HG03565 (cell line): ENCODE measurements around the gene BLM.
"Not testable (repeated sequence)": the region's sequence is repeated elsewhere in the genome, so short reads cannot be mapped to it uniquely, and the experiment has no call there.

Experiments used
- ATAC-seq: cut with Tn5 transposase; IDR thresholded peaks from one replicate; pipeline ENCODE4 v1.9.1; 2021; ENCODE audit warnings: mild to moderate bottlenecking, moderate library complexity; ENCODE audit not compliant: unreplicated experiment

Gene BLM

DNA sequence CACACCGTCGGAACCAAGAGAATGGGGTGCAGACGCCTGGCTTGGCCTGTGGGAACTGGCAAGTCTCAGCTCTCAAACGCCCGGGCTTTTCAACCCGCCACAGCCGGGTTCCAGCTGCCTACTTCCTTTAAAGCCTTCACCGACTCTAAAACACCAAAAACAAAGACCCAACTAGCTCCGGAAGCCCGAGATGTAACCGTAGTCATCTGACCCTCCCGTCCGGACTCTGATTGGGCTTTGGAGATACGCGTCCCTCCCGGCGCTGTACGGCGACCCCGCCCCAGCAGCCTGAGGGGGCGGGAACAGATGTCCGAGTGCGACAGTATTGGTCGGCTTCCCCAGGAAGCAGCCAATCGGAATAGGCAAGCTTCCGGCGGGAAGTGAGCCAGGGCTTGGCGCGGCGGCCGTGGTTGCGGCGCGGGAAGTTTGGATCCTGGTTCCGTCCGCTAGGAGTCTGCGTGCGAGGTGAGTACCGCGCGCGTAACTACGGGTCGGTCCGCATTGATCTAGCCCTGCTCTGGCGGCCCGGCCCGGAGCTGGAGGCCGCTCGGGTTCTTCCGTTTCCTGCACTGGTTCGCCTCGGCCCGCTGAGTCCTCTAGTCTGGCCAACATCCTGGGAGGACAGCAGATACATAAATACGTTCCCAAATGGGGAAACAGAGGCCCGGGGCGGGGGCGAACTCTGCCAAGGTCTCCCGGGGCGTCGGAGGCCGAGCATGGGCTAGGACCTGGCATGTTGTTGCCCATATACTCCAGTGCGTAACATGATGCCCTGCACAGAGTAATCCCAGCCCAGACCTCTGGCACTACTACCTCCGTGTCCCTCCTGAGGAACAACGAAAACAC, at the start of gene BLM:
Gene BLM (plus strand): TSS at position 371 of the 846 bp plus-strand sequence. CDS start 30,047 bp downstream, outside the sequence.
- ATAC-seq: peak; percentile 98

DNA sequence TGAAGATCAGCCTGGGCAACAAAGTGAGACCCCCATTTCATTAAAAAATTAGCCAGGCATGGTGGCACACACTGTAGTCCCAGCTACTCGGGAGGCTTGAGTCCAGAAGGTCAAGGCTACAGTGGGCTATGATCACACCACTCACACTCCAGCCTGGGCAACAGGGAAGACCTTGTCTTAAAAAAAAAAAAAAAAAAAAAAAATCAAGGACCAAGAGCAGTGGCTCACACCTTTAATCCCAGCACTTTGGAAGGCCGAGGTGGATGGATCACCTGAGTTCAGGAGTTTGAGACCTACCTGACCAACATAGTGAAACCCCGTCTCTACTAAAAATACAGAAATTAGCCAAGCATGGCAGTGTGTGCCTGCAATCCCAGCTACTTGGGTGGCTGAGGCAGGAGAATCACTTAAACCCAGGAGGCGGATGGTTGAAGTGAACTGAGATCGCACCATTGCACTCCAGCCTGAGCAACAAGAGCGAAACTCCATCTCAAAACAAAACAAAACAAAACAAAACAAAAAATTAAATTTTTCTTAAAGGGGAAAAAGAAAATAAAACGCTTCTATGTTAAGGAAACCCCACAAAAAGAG, 49.3 kb upstream of the BLM start:
- not testable (repeated sequence) for ATAC-seq

DNA sequence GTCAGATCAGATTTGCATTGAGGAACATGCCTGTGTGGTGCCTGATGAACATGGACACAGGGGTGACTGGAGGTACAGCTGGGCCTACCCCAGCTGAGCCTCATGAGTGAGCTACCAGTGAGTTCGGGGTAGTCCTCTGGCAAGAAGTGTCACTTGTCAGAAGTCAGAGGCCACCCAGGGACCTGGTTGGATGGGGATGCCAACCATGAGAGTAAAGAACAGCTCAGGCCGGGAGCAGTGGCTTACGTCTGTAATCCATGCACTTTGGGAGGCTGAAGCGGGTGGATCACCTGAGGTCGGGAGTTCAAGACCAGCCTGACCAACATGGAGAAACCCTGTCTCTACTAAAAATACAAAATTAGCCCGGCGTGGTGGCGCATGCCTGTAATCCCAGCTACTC, 46.5 kb upstream of the BLM start:
- not testable (repeated sequence) for ATAC-seq

DNA sequence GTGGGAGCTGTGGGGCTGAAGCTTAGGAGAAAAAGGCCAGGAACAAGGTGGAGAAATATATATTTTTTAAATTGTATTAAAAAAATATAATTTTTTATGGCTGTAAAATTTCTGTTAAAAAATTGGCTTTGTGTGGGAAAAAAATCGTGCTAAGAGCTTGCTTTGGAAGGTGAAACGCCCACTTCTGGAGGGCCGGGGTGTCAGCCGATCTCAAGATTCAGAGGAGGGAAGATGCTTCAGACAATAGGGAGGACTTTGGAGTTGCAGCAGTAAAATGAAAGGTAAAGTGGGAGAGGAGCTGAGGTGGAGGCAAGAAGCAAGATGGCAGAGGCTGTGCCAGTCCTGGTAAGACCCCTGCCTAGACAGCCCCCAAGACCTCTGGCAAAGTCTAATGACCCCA, 45.9 kb upstream of the BLM start:
- no peak for ATAC-seq

DNA sequence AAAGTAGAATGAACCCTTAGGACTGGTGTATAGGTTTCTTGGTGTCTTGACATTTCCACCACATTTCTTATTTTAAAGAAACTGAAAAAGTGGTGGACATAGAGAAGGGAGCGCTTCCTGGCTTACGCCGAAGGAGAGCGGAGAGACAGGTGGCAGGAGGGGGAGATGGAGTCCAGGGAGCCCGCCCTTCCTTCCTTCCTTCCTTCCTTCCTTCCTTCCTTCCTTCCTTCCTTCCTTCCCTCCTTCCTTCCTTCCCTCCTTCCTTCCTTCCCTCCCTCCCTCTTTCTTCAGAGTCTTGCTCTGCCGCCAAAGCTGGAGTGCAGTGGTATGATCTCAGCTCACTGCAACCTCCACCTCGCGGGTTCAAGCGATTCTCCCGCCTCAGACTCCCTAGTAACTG, 43.8 kb upstream of the BLM start:
- ATAC-seq: not testable (repeated sequence)

DNA sequence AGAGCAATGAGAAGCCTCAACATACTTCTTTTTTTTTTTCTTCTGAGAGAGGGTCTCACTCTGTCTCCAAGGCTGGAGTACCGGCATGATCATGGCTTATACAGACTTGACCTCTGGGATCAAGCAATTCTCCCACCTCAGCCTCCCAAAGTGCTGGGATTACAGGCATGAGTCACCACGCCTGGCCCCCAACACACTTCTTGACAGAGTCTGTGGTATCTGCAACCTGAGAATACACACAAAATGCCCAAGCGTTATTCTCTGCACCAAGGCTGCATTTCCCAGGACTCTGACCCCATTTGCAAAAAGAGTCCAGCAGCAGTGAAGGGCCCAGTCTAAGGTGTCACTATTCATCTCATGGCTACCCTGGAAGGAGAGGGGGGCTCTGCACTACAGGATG, 42.7 kb upstream of the BLM start:
- ATAC-seq: no peak

DNA sequence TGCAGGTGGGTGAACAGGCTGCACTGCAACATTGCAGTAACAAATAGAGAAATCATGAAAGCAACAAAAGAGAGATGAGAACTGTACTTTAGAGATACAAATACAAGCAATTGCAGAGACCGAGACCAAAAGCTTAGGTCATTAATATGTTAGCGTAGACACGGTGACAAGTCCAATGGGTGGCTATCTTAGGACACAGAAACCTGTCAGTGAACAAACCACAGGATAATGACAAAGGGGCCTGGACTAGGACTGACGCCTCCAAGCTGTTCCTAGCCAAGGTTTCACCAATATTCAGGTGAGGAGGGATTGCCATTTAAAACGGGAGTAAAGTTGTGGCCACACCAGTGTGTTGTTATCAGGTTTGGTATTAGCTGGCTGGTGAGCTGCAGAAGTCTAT, 41.7 kb upstream of the BLM start:
- no peak for ATAC-seq

DNA sequence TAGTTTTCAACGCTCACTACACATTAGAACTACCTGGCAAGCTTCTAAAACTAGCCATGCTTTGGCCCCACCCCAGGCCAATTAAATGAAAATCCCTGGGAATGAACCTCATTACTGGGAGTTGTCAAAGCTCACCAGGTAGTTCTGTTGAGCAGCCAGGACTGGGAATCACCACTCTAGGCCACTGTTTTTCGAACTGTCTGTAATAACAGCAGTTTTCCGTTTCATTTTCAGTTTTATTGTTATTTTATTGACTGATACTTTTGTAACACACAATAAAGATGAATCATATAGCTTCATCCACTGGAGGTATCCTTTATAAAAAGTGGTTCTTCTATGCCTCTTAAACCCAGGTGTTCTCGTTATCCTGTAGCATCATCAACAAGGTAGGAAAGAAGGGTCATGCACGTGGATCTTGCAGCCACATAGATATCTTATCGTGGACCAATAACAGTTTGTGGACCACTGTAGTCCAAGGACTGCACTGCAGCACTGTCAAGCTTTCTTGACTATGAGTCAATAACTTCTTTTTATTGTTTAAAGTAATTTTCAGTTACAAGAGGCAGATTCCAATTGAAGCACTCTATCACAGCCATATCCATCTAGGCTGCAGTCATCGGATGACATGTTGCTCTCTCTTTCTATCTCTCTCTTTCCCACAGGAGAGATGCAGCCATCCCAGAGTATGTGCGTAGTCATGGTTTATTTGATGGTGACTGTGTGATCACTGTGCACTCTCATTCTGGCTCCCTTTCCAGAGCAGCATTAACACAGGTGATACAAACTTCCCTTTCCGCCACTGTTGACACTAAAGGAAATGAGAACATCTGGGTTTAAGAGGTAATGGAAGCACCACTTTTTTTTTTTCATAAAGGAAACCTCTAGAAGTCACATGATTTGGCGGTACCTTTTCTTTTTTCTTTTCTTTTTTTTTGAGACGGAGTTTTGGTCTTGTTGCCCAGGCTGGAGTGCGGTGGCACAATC, 39.0 kb upstream of the BLM start:
- ATAC-seq: no peak

DNA sequence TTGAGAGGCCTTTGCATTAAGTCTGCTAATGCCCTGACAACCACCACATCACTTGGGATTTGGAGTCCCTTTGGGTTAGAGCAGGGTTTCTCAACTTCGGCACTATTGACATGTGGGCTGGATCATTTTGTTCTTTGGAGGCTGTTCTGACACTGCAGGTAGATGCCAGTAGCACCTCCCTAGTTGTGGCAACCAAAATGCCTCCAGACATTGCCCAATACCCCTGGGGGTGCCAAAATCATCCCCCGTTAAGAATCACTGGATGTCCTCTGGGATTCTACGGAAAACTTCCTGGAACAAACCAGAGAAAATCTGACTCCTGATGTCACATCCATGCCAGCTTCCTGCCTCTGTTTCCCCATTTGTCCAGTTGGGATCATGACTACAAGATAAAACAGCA, 37.2 kb upstream of the BLM start:
- no peak for ATAC-seq

DNA sequence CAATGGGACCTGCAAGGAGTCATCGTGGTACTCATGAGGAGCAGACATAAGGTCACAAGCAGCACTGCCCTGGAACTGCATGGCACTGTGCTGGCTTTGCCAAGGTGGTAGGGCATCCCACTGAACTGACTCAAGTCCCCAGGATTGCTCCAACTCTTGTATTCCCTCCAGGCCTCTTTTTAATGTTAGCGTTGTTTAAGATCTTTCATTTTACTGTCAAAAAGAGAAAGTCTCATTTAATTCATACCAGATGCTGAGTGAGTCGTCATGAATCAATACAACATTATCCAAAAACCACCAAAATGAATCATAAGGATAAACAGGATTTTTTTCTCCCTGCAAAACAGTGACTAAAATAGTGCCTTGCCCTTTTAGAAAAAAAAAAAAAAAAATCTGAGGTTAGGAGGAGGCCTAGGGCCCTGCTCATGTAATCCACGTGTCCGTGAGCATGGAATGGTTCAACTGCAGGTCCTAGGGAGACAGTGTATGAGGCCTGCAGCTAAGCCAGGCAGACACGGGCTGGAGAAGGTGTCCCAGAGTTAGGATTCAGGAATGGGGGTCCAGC, 36.7 kb upstream of the BLM start:
- no peak for ATAC-seq

DNA sequence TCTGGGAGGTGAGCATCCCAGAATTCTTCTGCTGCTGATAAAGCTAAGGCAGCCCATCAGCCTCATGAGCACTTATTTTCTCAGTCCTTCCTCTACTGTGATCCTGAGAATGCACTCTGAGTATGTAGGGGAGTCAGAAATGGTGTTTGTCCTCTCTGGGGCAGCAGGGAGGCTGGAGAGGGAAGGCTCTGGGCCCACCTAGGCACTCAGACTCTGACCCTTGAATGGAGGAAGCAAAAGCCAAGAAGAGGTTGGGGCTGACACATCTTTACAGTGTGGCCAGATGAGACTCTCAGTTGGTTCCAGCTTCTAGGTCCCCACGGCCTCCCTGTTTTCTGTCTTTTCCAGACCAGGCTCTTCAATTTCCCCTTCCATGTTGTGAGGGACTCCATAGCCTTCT, 36.1 kb upstream of the BLM start:
- no peak for ATAC-seq

DNA sequence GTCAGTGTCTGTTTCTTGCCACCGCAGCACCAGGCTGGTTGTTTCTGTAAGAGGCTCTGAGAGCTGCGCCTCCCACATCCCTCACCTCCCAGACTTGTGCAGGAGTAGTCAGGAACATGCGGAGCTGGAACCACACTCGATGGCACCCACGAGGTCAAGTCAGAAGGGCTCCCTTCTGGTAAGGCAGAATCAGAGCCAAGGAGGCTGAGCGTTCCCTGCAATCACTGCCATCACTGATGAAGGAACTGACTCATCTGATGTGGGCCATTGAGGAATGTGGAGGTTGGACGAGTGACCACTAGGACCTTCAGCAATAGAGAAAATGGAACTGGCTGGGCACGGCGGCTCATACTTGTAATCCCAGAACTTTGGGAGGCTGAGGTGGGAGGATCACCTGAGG, 35.7 kb upstream of the BLM start:
- no peak for ATAC-seq

DNA sequence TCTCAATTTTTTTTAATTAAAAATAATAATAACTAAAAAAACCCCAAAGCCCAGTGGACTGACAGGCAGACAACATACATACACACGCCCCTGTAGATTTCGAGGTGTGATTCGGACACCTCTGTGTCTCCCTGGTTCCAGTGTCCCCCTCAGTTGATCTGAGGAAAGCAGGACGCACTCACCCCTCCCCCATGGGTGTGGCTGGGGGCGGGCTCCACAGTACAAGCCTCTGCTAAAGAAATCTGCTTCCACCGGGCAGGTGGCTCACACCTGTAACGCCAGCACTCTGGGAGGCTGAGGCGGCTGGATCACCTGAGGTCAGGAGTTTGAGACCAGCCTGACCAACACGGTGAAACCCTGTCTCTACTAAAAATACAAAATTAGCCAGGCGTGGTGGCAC, 33.8 kb upstream of the BLM start:
- no peak for ATAC-seq

DNA sequence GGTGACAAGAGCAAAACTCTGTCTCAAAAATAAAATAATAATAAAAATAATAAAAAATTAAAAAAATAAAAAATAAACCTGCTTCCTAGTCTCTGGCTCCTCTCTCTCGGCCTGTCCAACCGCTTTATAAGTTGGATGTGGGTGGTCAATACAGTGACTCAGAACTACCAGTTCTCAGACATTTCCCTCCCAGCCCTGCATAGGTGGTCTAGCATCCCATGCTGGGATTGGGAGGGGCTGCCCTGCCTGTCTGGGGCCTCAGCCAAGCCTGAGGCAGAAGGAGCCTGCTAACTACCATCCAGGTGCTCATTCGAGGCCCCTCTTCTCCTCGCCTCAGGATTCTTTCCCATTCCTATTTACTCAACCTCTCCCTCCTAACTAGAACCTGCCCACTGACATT, 33.3 kb upstream of the BLM start:
- ATAC-seq: no peak

DNA sequence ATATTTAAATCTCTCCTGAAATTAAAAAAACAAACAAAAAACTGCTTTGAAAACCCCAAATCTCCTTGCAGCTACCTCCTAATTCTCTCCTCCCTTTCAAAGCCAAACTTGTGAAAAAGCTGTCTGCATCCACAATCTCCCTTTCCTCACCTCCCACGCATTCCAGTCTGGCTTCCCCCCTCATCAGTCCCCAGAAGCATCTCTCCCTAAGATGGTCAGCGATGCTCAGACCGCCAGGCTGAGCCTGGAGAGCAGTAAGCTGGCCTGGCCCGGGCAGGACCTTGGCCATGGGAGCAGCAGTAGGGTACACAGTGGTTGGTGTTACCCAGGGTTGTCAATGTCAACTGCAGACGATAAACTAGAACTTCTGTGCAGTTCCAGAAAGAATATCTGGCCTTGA, 32.9 kb upstream of the BLM start:
- no peak for ATAC-seq

DNA sequence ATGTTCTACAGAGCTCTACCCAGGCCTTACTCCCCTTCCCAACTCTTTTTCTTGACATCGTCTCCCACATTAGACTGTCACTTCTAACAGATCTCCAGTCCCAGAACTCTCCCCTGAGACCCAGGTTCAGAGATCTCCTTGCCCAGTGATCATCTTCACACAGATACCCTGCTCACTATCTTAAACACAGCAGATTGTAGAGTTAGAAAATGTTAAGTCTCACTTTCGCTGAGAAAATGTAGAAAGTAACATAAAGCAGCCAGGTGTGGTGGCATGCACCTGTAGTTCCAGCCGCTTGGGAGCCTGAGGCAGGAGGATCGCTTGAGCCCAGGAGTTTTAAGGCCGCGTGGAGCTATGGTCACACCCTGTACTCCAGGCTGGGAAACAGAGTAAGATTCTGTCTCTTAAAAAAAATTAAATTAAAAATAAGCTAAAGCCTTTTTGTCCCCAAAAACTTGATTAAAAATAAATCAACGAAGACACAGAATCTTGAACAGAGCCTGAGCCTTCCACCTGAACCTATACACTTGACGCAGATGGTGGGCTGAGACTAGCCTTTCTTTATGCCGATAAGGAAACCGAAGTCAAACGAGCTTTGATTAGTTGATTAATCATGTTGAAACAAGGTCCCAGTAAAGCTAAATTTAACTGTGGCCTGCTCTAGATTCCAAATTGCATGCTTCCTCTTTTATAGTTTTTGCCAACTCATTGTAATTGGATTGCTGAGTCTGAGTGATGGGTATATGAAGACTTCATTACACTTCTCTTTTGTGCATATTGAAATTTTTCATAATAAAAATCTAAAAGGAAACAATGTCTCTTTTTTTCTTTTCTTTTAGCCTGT, 31.3 kb upstream of the BLM start:
- ATAC-seq: peak; percentile 16

DNA sequence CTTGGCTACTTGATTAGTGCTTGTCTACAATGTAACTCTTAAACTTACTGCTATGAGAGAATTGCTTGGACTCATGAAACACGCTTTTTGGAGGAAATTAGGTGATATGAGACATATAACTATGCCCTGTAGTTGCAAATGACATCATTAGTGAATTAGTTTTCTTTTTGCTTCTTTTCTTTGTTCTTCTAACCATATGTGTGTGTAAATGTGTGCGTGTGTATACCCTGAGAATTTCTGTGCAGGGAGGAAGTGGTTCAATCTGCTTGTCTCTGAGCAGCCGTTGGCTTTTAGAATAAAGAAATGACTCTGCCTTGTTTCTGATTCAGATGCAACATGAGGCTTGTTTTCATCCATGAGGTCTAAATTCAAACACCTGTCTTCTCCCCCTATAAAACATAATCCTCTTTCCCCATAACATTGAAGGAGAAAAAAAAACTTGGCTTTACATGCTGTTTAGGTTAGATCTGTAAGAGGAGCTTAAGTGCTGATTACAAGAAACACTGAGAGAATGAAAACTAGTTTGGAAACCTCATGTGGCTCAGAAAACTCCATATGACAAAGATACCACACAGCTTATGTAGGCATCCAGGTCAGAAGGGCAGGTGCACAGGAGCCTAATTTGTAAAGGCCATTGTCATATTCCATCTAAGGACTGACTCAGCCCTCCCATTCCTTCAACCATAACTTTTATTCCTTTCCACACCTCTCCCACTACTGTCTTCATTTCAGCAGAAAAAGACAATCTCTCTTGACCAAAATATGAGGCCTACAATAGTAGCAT, 30.5 kb upstream of the BLM start:
- ATAC-seq: peak; percentile 87

DNA sequence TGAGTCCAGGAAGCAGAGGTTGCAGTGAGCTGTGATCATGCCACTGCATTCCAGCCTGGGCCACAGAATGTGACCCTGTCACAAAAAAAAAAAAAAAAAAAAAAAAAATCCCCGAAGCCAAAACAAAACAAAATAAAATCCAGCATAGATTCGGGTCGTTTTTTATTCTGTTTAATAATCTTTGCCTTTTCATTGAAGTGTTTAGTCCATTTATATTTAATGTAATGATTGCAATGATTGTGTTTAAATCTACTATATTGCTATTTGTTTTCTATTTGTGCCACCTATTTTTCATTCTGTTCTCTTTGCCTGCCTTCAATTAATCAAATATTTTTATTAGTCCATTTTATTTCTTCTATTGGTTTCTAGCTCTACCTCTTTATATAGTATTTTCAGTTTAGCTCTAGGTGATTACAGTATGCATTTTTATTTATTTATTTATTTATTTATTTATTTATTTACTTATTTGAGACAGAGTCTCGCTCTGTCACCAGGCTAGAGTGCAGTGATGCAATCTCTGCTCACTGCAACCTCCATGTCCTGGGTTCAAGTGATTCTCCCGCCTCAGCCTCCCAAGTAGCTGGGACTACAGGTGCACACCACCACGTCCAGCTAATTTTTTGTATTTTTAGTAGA, 27.7 kb upstream of the BLM start:
- ATAC-seq: not testable (repeated sequence)

DNA sequence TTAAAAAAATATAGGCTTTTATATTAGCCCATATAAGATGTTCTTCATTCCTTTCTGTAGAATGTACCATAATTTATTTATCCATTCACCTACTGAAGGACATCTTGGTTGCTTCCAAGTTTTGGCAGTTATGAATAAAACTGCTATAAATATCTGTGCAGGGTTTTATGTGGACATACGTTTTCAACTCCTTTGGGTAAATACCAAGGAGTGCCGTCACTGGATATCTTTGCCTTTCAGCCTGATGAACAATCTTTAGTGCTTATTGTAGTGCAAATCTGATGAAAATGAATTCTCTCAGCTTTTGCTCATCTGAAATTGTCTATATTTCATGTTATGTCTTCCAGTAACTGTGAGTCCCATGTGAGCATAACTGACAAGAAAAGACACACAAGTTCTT, 26.6 kb upstream of the BLM start:
- no peak for ATAC-seq
